Esophagus muscularis mucosa (tissue), 4 donors: Measurements from ENCODE around the gene TSC22D3. TPM values are rescaled to one million over a fixed set of nuclear protein-coding genes. Genes with fewer than 3 reads are reported as not detected.
A peak's percentile ranks its signal among the peaks of the same experiment; 100 is the strongest.

Experiments used
- DNase-seq: peaks from one replicate; pipeline ENCODE4 v3.0.0-alpha.2; 2017; ENCODE audit errors: extremely low spot score
- H3K27ac ChIP-seq, 4 donors: fragments of 200-600 bp; sonication (generic); replicated peaks in 1 of 4; 1 replicate in 3 of 4; 2 replicates in 1 of 4; pipeline ENCODE4 v1.5.1; 2016 to 2019; ENCODE audit warnings: mild to moderate bottlenecking in 1 of 4
- H3K27me3 ChIP-seq, 4 donors: fragments of 200-600 bp; sonication (generic); one replicate each; pipeline versions ENCODE4 v1.5.1 to v1.6.0; 2016 to 2019
- H3K36me3 ChIP-seq, 4 donors: fragments of 200-600 bp; sonication (generic); one replicate each; pipeline ENCODE4 v1.5.1; 2016 to 2019
- H3K4me1 ChIP-seq, 4 donors: fragments of 200-600 bp; sonication (generic); one replicate each; pipeline ENCODE4 v1.5.1; 2016 to 2019
- H3K4me3 ChIP-seq, 4 donors: fragments of 200-600 bp; sonication (generic); 1 replicate in 2 of 4; 2 replicates in 2 of 4; pipeline ENCODE4 v1.5.1; 2016 to 2019; ENCODE audit warnings: mild to moderate bottlenecking in 4 of 4, moderate library complexity in 1 of 4
- H3K9me3 ChIP-seq, 4 donors: fragments of 200-600 bp; sonication (generic); 1 replicate in 3 of 4; 2 replicates in 1 of 4; pipeline ENCODE4 v1.5.1; 2016 to 2019
- CTCF ChIP-seq, 3 experiments: fragments of 200-600 bp in 2 of 3; fragments of 450-650 bp in 1 of 3; sonication (generic) in 2 of 3; IDR thresholded peaks; one replicate each; pipeline ENCODE4 v1.5.1; 2017 to 2019; ENCODE audit warnings: antibody characterized with exemption in 3 of 3, mild to moderate bottlenecking in 2 of 3, moderate library complexity in 1 of 3
- EP300 ChIP-seq: sonication (generic); formaldehyde crosslinking; IDR thresholded peaks from one replicate; pipeline ENCODE4 v1.6.1; 2017; ENCODE audit warnings: antibody characterized with exemption
- POLR2A ChIP-seq: fragments of 450-650 bp; IDR thresholded peaks from one replicate; pipeline ENCODE4 v1.6.1; 2017; ENCODE audit warnings: antibody characterized with exemption, moderate library complexity, mild to moderate bottlenecking, low read depth
- POLR2AphosphoS5 ChIP-seq, 2 donors: sonication (generic); formaldehyde crosslinking; IDR thresholded peaks; one replicate each; pipeline ENCODE4 v1.6.1; 2017; ENCODE audit warnings: antibody characterized with exemption in 2 of 2
- WGBS: methylation state at CpG from one replicate; pipeline ENCODE4 v1.1.5; 2018; 5-methylcytosine and 5-hydroxymethylcytosine counted together
- intact Hi-C: fragments of 100-400 bp; cut with DNase I; formaldehyde crosslinking; loops from one replicate; pipeline ENCODE4 v1.15.1; 2023
- total RNA-seq, 4 donors: library from RNA; depleted of rRNA; stranded (reverse); fragments of >200 nt; gene quantifications; one replicate each; pipeline versions ENCODE4 v1.1.0 to v1.2.1, GENCODE V29; 2016

Gene TSC22D3
- total RNA-seq, 4 donors from 2014 or later, result 389 to 1,047 (median 786) TPM

- Histone ChIP-seq H3K4me1 (peaks cover 0 to 27% (median 20%) of the 10 kb centered on the region in 4 donors), H3K4me3 (no peak overlapping the region), H3K9me3 (no peaks in the 10 kb centered on the region), H3K27me3 (no peaks in the 10 kb centered on the region), H3K36me3 (no peaks in the 10 kb centered on the region), H3K27ac (peak overlapping the region; percentile 46 to 65 (median 64))
- DNase-seq, result no peak
- WGBS, result 57% methylated on average over 1 of the region's 1 CpG
- intact Hi-C loops, result no loop called here
- TF ChIP-seq POLR2AphosphoS5 (IDR thresholded peaks at IDR 0.05) (no peak), CTCF (IDR thresholded peaks at IDR 0.05) (no peak), EP300 (no peak), POLR2A (no peak)
Measured at GRCh38 chrX:107701493-107702121, 74.0 kb downstream of the TSC22D3 start.

- intact Hi-C loops, result no loop called here
- Histone ChIP-seq H3K27me3 (no peaks in the 10 kb centered on the region), H3K27ac (peak overlapping the region; percentile 46 to 65 (median 64)), H3K4me3 (no peak overlapping the region), H3K36me3 (no peaks in the 10 kb centered on the region), H3K9me3 (no peaks in the 10 kb centered on the region), H3K4me1 (peaks cover 0 to 27% (median 20%) of the 10 kb centered on the region in 4 donors)
- no peak for DNase-seq
- no peak for TF ChIP-seq POLR2AphosphoS5 (IDR thresholded peaks at IDR 0.05)
- TF ChIP-seq CTCF (IDR thresholded peaks at IDR 0.05), result no peak
- no peak for TF ChIP-seq POLR2A
- TF ChIP-seq EP300, result no peak
Measured at GRCh38 chrX:107700790-107701189, 74.8 kb downstream of the TSC22D3 start.

- Histone ChIP-seq H3K27ac (peak overlapping the region; percentile 46 to 70 (median 64)), H3K4me3 (no peak overlapping the region), H3K36me3 (no peaks in the 10 kb centered on the region), H3K27me3 (no peaks in the 10 kb centered on the region), H3K4me1 (peaks cover 0 to 27% (median 20%) of the 10 kb centered on the region in 4 donors), H3K9me3 (no peaks in the 10 kb centered on the region)
- intact Hi-C loops, result no loop called here
- no peak for DNase-seq
- WGBS, result 23% methylated on average over 4 of the region's 4 CpGs
- no peak for TF ChIP-seq CTCF (IDR thresholded peaks at IDR 0.05)
- TF ChIP-seq EP300, result peak; percentile 41
- TF ChIP-seq POLR2AphosphoS5 (IDR thresholded peaks at IDR 0.05), result peak; percentile 61 to 83
- no peak for TF ChIP-seq POLR2A
Measured at GRCh38 chrX:107700317-107700774, 75.2 kb downstream of the TSC22D3 start.

- intact Hi-C loops, result no loop called here
- no peaks in the 10 kb centered on the region for H3K9me3 ChIP-seq
- H3K27me3 ChIP-seq, result no peaks in the 10 kb centered on the region
- peaks cover 0 to 27% (median 20%) of the 10 kb centered on the region in 4 donors for H3K4me1 ChIP-seq
- no peak for DNase-seq
- peak overlapping the region; percentile 46 to 70 (median 56) for H3K27ac ChIP-seq
- no peaks in the 10 kb centered on the region for H3K36me3 ChIP-seq
- TF ChIP-seq EP300 (no peak), CTCF (IDR thresholded peaks at IDR 0.05) (no peak), POLR2A (no peak), POLR2AphosphoS5 (IDR thresholded peaks at IDR 0.05) (no peak)
- H3K4me3 ChIP-seq, result no peak overlapping the region
- WGBS, result 65% methylated on average over 2 of the region's 2 CpGs
Measured at GRCh38 chrX:107699616-107700015, 76.0 kb downstream of the TSC22D3 start.

- DNase-seq, result no peak
Measured at GRCh38 chrX:107691024-107691448, 84.6 kb downstream of the TSC22D3 start.

More at GRCh38 chrX:107691024-107691448, 84.6 kb downstream of the TSC22D3 start:
- no peak for TF ChIP-seq EP300
- TF ChIP-seq POLR2A, result no peak
- TF ChIP-seq POLR2AphosphoS5 (IDR thresholded peaks at IDR 0.05), result no peak
- TF ChIP-seq CTCF (IDR thresholded peaks at IDR 0.05), result no peak
- Histone ChIP-seq H3K4me3 (no peak overlapping the region), H3K27ac (no peak overlapping the region), H3K9me3 (no peaks in the 10 kb centered on the region), H3K4me1 (peaks cover 0 to 10% (median 2%) of the 10 kb centered on the region in 4 donors), H3K27me3 (no peaks in the 10 kb centered on the region), H3K36me3 (no peaks in the 10 kb centered on the region)
- intact Hi-C loops, result no loop called here
- WGBS, result 80% methylated on average over 5 of the region's 5 CpGs
